ENCODE data around the gene KIF26B.
A peak's percentile ranks its signal among the peaks of the same experiment; 100 is the strongest.
"Not testable (repeated sequence)": the region's sequence is repeated elsewhere in the genome, so short reads cannot be mapped to it uniquely, and the experiment has no call there.

The KIF26B gene

GRCh38 chr1:245671966-245672767, 517.4 kb downstream of the KIF26B start:
- DNase-seq: peak; percentile 76

- not testable (repeated sequence) for DNase-seq
These were observed 518.3 kb downstream of the KIF26B start for GRCh38 chr1:245672836-245673656.

GRCh38 chr1:245673881-245674414, 519.2 kb downstream of the KIF26B start:
- DNase-seq: no peak

GRCh38 chr1:245677461-245678240, 522.9 kb downstream of the KIF26B start:
- DNase-seq: no peak

GRCh38 chr1:245678860-245679411, 524.2 kb downstream of the KIF26B start:
- DNase-seq: peak; percentile 37

GRCh38 chr1:245679821-245680780, 525.3 kb downstream of the KIF26B start:
- DNase-seq: no peak

GRCh38 chr1:245682638-245683628, 528.1 kb downstream of the KIF26B start:
- DNase-seq: no peak

- DNase-seq: no peak
These were observed 528.9 kb downstream of the KIF26B start for GRCh38 chr1:245683676-245684075.

GRCh38 chr1:245684166-245684565, 529.4 kb downstream of the KIF26B start:
- no peak for DNase-seq

- DNase-seq: no peak
These were observed 529.8 kb downstream of the KIF26B start for GRCh38 chr1:245684571-245684970.

GRCh38 chr1:245685111-245685810, 530.5 kb downstream of the KIF26B start:
- DNase-seq: no peak

GRCh38 chr1:245686006-245686405, 531.2 kb downstream of the KIF26B start:
- no peak for DNase-seq

GRCh38 chr1:245686446-245687030, 531.8 kb downstream of the KIF26B start:
- DNase-seq: no peak

GRCh38 chr1:245687152-245687635, 532.4 kb downstream of the KIF26B start:
- no peak for DNase-seq

- DNase-seq: no peak
These were observed 533.1 kb downstream of the KIF26B start for GRCh38 chr1:245687636-245688535.

- DNase-seq: no peak
These were observed 534.0 kb downstream of the KIF26B start for GRCh38 chr1:245688536-245689453.

All from NCI-H345 (cell line).